GM23248 (cell line): ENCODE results near the gene CENPP. TPM values are rescaled to one million over a fixed set of nuclear protein-coding genes. Genes with fewer than 3 reads are reported as not detected.

Experiments
- DNase-seq: peaks from one replicate; pipeline ENCODE4 v3.0.0-alpha.2; 2015
- H2AFZ ChIP-seq: fragments of 200-600 bp; sonication (generic); 2 replicates; pipeline ENCODE4 v1.6.1; 2016; ENCODE audit warnings: antibody characterized with exemption
- H3F3A ChIP-seq: fragments of 200-600 bp; sonication (generic); 2 replicates; pipeline ENCODE4 v1.6.1; 2016; ENCODE audit warnings: mild to moderate bottlenecking, antibody characterized with exemption, mixed run types; ENCODE audit not compliant: insufficient read depth
- H3K27ac ChIP-seq: fragments of 200-600 bp; sonication (generic); 2 replicates; pipeline ENCODE4 v1.5.1; 2016; ENCODE audit warnings: mild to moderate bottlenecking
- H3K27me3 ChIP-seq: fragments of 200-600 bp; sonication (generic); replicated peaks from 2 replicates; pipeline ENCODE4 v1.6.1; 2016; ENCODE audit warnings: mild to moderate bottlenecking; ENCODE audit not compliant: insufficient read depth
- H3K36me3 ChIP-seq: fragments of 200-600 bp; sonication (generic); 2 replicates; pipeline ENCODE4 v1.6.1; 2016; ENCODE audit warnings: low read depth, mild to moderate bottlenecking
- H3K4me1 ChIP-seq: fragments of 200-600 bp; sonication (generic); 2 replicates; pipeline ENCODE4 v1.6.1; 2016; ENCODE audit warnings: mild to moderate bottlenecking; ENCODE audit not compliant: insufficient read depth
- H3K4me2 ChIP-seq: fragments of 200-600 bp; sonication (generic); one replicate; pipeline ENCODE4 v1.6.1; 2016; ENCODE audit warnings: mild to moderate bottlenecking; ENCODE audit not compliant: unreplicated experiment
- H3K4me3 ChIP-seq: fragments of 200-600 bp; sonication (generic); 2 replicates; pipeline ENCODE4 v1.5.1; 2016; ENCODE audit warnings: mild to moderate bottlenecking
- H3K79me2 ChIP-seq: fragments of 200-600 bp; sonication (generic); 2 replicates; pipeline ENCODE4 v1.6.1; 2016; ENCODE audit warnings: mild to moderate bottlenecking; ENCODE audit not compliant: insufficient read depth
- H3K9ac ChIP-seq: fragments of 200-600 bp; sonication (generic); 2 replicates; pipeline ENCODE4 v1.6.1; 2016; ENCODE audit warnings: mild to moderate bottlenecking
- H3K9me2 ChIP-seq: fragments of 200-600 bp; sonication (generic); 2 replicates; pipeline ENCODE4 v1.6.1; 2016; ENCODE audit warnings: mixed run types, mild to moderate bottlenecking, moderate library complexity; ENCODE audit not compliant: insufficient read depth
- H3K9me3 ChIP-seq: fragments of 200-600 bp; sonication (generic); one replicate; pipeline ENCODE4 v1.6.1; 2017; ENCODE audit warnings: low read depth
- H4K20me1 ChIP-seq: fragments of 200-600 bp; sonication (generic); 2 replicates; pipeline ENCODE4 v1.6.0; 2016; ENCODE audit not compliant: insufficient read depth
- EZH2 ChIP-seq: fragments of 200-600 bp; sonication (generic); IDR thresholded peaks from 2 replicates; pipeline ENCODE4 v1.6.1; 2018; ENCODE audit warnings: antibody characterized with exemption, mild to moderate bottlenecking; ENCODE audit not compliant: insufficient read depth, poor library complexity, severe bottlenecking
- EZH2phosphoT487 ChIP-seq: fragments of 200-600 bp; sonication (generic); IDR thresholded peaks from 2 replicates; pipeline ENCODE4 v1.6.1; 2018; ENCODE audit warnings: antibody characterized with exemption, moderate library complexity, mild to moderate bottlenecking, low read depth; ENCODE audit not compliant: insufficient read depth
- WGBS, 2 experiments: methylation state at CpG; one replicate each; pipeline ENCODE4 v1.1.6; 2015 to 2017; ENCODE audit warnings: low lambda C conversion rate in 2 of 2, low coverage in 1 of 2; ENCODE audit errors: missing lambda C conversion rate in 2 of 2; 5-methylcytosine and 5-hydroxymethylcytosine counted together
- in situ Hi-C: fragments of 300-500 bp; cut with MboI; formaldehyde crosslinking; loops from 2 replicates; pipeline ENCODE4 v1.15.0; 2020
- polyA plus RNA-seq: library from polyadenylated mRNA; unstranded; fragments of >200 nt; fragmentation: Nextera tagmentation; extraction: Ambion mirVana; gene quantifications from 2 replicates; pipeline ENCODE4 v1.2.1, GENCODE V29; 2016
- total RNA-seq: library from RNA; depleted of rRNA; stranded (reverse); fragments of >200 nt; shearing (Covaris generic); gene quantifications from 2 replicates; pipeline ENCODE4 v1.2.3, GENCODE V29; 2014; rRNA removed

CENPP gene
- total RNA-seq (0.38 and 2.5 TPM in 2 replicates), polyA plus RNA-seq (7.2 and 7.4 TPM in 2 replicates)

GRCh38 chr9:92325269-92325990 is at the start of gene CENPP, which contains the start of gene NOL8:
Gene CENPP (plus strand): TSS chr9:92325953.
Gene NOL8 (minus strand): TSS chr9:92325350. CDS start chr9:92324161, 1,189 bp downstream.
- H3K36me3 ChIP-seq, result peaks cover 26% of the 10 kb centered on the region
- H3K4me1 ChIP-seq, result peaks cover 9% of the 10 kb centered on the region; the same call in 1 of the 2 replicates
- H3K4me3 ChIP-seq, result peak within 1 kb of the TSS; percentile 96
- WGBS, 2 experiments, result 1% methylated on average over 55 of the region's 55 CpGs
- H3K27ac ChIP-seq, result peak within 1 kb of the TSS; percentile 97
- peak within 1 kb of the TSS; percentile 99 for H2AFZ ChIP-seq
- no peaks in the 10 kb centered on the region for H3F3A ChIP-seq
- peak within 1 kb of the TSS; percentile 98 for H3K9ac ChIP-seq
- H3K4me2 ChIP-seq, result peak within 1 kb of the TSS; percentile 99
- no peaks in the 10 kb centered on the region for H4K20me1 ChIP-seq
- DNase-seq, result peak; percentile 97
- TF ChIP-seq EZH2phosphoT487, result no peak
- no peak for TF ChIP-seq EZH2
- H3K27me3 ChIP-seq, result no peaks in the 10 kb centered on the region
- no peaks in the 10 kb centered on the region for H3K9me3 ChIP-seq
- in situ Hi-C loops, result loop anchor here (10.0 kb wide), 1 partner anchor 309 kb away; no protein-coding TSS in a partner anchor
- no peaks in the 10 kb centered on the region for H3K9me2 ChIP-seq
- peaks cover 47% of the 10 kb centered on the region for H3K79me2 ChIP-seq

DNA sequence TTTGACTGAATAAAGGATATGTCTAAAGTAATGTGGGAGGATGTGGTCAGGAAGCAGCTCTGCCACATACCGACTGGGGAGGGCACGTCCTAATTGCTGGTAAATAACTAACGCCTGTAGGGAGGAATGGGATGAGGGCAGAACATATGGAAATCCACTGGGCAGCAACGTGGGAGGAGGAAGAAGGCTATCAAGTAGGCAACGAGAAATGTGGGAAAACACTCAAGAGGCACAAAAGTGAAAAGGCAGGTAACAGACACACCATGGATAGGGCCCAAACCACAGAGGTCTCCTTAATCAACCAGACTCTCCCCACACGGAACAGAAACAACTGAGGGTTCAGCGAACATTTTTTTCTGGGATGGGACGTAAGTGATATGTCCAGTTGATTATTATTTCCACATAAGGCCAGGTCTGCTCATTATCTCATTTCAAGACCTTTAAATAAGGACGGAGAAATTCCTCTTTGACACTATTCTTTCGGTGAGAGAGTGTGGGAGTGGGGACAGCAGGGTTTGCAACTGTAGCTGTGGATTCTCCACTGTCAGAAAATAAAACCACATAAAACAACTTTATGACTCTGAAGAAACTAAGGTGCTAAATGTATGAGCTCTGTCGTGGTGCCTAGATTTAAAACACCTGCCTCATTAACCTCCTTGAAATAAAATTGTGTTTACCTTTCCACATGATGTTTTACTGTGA is 49.3 kb upstream of the CENPP start:
- H3K4me1 ChIP-seq, result peaks cover 23% of the 10 kb centered on the region
- no peak overlapping the region for H3K27ac ChIP-seq
- TF ChIP-seq EZH2phosphoT487, result no peak
- no peak for TF ChIP-seq EZH2

DNA sequence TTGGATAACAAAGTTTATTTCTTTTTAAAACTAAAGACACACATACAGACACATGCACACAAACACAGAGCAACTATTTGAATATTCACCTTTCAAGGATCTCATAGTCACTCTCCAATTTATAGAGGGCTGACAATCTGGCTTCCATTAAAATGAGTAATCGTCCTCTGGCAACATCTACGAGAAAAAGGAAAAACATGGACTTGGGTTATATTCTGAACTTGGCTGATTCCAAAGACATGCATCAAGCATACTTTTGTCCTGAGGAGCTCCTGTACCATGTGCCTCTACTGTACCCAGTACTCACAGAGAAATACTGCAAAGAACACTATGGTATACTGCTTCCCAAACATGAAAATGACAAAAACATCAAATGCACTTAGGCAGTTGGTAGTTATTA is 47.6 kb upstream of the CENPP start:
- H3K36me3 ChIP-seq, result peaks cover 90% of the 10 kb centered on the region
- peaks cover 88% of the 10 kb centered on the region for H3K79me2 ChIP-seq
- H4K20me1 ChIP-seq, result no peaks in the 10 kb centered on the region; the same call in 1 of the 2 replicates
- H3K4me3 ChIP-seq, result no peak overlapping the region
- no peaks in the 10 kb centered on the region for H3K9me2 ChIP-seq
- no peak for TF ChIP-seq EZH2phosphoT487
- TF ChIP-seq EZH2, result no peak
- H3K27me3 ChIP-seq, result no peaks in the 10 kb centered on the region
- H2AFZ ChIP-seq, result no peak overlapping the region
- H3K4me2 ChIP-seq, result no peak overlapping the region
- H3F3A ChIP-seq, result peaks cover 41% of the 10 kb centered on the region
- peak overlapping the region; percentile 60 for H3K27ac ChIP-seq
- DNase-seq, result peak; percentile 89
- WGBS, 2 experiments, result 0% methylated on average over 2 of the region's 2 CpGs
- H3K9me3 ChIP-seq, result no peaks in the 10 kb centered on the region
- no peak overlapping the region for H3K9ac ChIP-seq
- H3K4me1 ChIP-seq, result peaks cover 25% of the 10 kb centered on the region
- in situ Hi-C loops, result no loop called here

More for the DNA sequence above, 49.3 kb upstream of the CENPP start:
- no peak for DNase-seq
- H4K20me1 ChIP-seq, result no peaks in the 10 kb centered on the region; the same call in 1 of the 2 replicates
- no peaks in the 10 kb centered on the region for H3K9me2 ChIP-seq
- WGBS, 2 experiments, result 69 to 75% methylated on average over 11 of the region's 11 CpGs
- H2AFZ ChIP-seq, result no peak overlapping the region
- H3K27me3 ChIP-seq, result no peaks in the 10 kb centered on the region
- H3K9me3 ChIP-seq, result no peaks in the 10 kb centered on the region
- H3K4me3 ChIP-seq, result no peak overlapping the region
- in situ Hi-C loops, result no loop called here
- peaks cover 37% of the 10 kb centered on the region for H3F3A ChIP-seq
- H3K36me3 ChIP-seq, result peaks cover 94% of the 10 kb centered on the region
- peaks cover 90% of the 10 kb centered on the region for H3K79me2 ChIP-seq
- H3K9ac ChIP-seq, result no peak overlapping the region
- H3K4me2 ChIP-seq, result no peak overlapping the region

DNA sequence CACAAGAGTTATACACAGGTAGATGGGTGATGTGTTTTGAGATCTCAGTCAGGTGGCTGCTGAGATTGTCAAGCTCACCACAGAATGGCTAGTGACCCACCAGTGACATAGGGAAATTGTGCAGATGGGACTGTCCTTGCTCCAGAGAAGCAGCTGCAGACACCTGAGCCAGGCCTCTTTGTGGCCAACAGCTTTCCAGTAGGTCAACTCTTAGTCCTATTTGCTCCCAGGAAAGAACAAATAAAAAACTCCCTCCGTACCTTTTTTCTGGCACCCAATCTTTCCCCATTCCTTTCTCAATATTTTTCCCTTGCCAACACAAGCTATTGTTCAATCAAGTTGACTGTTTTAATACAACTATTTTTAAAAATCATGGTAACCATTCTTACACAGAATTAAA is 46.5 kb upstream of the CENPP start:
- H3K4me1 ChIP-seq, result peaks cover 25% of the 10 kb centered on the region
- peaks cover 88% of the 10 kb centered on the region for H3K79me2 ChIP-seq
- H3K4me2 ChIP-seq, result no peak overlapping the region
- in situ Hi-C loops, result no loop called here
- H3K9me2 ChIP-seq, result no peaks in the 10 kb centered on the region
- WGBS, 2 experiments, result 97 to 100% methylated on average over 1 of the region's 1 CpG
- no peak overlapping the region for H3K9ac ChIP-seq
- no peak for TF ChIP-seq EZH2phosphoT487
- H4K20me1 ChIP-seq, result no peaks in the 10 kb centered on the region; the same call in 1 of the 2 replicates
- no peak for DNase-seq
- H3K27ac ChIP-seq, result peak overlapping the region; percentile 60
- no peaks in the 10 kb centered on the region for H3K9me3 ChIP-seq
- peaks cover 80% of the 10 kb centered on the region for H3K36me3 ChIP-seq
- H3K4me3 ChIP-seq, result no peak overlapping the region
- no peaks in the 10 kb centered on the region for H3K27me3 ChIP-seq
- peaks cover 41% of the 10 kb centered on the region for H3F3A ChIP-seq
- H2AFZ ChIP-seq, result no peak overlapping the region
